ENCODE results near the gene DCTN5. TPM values are rescaled to one million over a fixed set of nuclear protein-coding genes. Genes with fewer than 3 reads are reported as not detected.
A peak's percentile ranks its signal among the peaks of the same experiment; 100 is the strongest.

DCTN5 gene
- total and polyA plus RNA-seq, 12 donors: 7.9 to 67.8 (median 36.1) TPM

DNA sequence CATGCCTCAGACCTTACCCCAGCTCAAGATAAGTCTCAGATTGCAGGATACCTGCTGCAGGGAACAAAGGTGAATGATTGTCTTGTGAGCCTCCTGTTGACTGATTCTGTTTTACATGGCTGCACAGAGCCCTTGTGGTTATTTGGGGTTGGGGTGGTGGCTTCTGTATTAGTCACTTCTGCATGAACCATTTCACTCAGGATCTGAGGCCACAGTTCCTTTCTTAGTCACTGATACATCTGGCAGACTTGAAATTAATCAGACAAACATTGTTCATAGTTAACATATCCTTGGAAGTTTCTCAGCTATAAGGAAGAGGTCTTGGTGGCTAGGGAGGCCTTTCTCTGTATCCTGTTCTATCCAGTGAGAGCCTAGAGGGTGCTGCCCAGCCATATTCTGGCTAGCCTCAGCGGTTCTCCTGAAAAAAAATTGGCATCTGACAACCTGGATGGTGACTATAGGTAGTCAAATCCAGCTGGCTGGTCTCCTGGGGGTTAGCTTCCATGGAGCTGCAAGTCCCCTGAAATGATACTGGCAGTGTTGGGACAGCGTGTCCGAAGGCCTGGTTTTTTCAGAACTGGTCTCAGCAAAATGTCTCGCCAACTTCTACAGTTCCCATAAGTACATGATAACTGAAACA is 29.0 kb downstream of the DCTN5 start:
- 94 to 98% (median 96%) methylated on average over 4 of the region's 4 CpGs for WGBS, 4 donors
- H3K4me3 ChIP-seq: no peak overlapping the region
- H3K4me1 ChIP-seq (replicated peaks in 1 of 2): no peaks in the 10 kb centered on the region
- H3K27me3 ChIP-seq: no peaks in the 10 kb centered on the region
- intact Hi-C loops (cut with DNase I): no loop called here
- H3K27ac ChIP-seq: no peak overlapping the region
- no peaks in the 10 kb centered on the region for H3K9me3 ChIP-seq (replicated peaks in 1 of 3)
- peaks cover 0 to 57% of the 10 kb centered on the region in 2 donors for H3K36me3 ChIP-seq (replicated peaks in 1 of 2)
- DNase-seq: peak in 2 of 7 donors; percentile 19 to 23
- TF ChIP-seq POLR2A (IDR thresholded peaks at IDR 0.05) (no peak), CTCF (IDR thresholded peaks at IDR 0.05) (no peak)

DNA sequence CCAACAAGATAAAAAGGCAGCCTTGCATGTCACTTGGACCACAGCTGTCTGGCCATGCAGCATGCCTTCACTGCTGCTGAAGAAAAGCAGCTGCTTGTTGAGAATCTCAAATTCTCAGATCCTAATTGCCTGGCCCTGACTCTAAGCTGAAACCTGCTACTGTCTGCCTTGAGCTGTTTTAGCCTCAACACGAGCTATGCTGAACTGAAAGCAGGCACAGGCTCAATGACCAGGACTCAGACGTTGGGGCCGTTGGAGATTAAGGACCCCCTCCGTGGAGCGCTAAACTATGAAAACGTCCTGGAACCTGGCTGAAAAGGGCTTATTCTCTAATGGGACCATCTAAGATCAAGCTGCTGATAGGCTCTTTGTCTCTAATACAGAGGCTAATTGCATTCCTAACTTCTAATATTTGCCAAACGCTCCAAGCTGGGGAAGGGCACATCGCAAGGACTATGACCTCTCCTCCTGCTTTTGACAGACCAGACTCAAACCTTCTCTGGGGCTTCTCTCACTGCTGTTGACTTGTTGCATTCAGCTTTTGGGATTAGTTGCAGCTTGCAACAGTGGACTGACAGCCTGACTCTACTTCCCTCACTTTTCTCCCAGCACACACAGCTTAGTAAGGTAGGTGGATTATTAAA is 32.8 kb downstream of the DCTN5 start:
- Histone ChIP-seq H3K4me1 (replicated peaks in 1 of 2) (peaks cover 4 to 8% of the 10 kb centered on the region in 2 donors), H3K36me3 (replicated peaks in 1 of 2) (peaks cover 0 to 18% of the 10 kb centered on the region in 2 donors), H3K27me3 (no peaks in the 10 kb centered on the region), H3K9me3 (replicated peaks in 1 of 3) (no peaks in the 10 kb centered on the region), H3K4me3 (no peak overlapping the region), H3K27ac (no peak overlapping the region)
- no peak for DNase-seq
- no peak for TF ChIP-seq POLR2A (IDR thresholded peaks at IDR 0.05)
- TF ChIP-seq CTCF (IDR thresholded peaks at IDR 0.05): no peak
- intact Hi-C loops (cut with DNase I): no loop called here
- 86 to 91% (median 87%) methylated on average over 8 of the region's 8 CpGs for WGBS, 4 donors

- no peaks in the 10 kb centered on the region for H3K9me3 ChIP-seq (replicated peaks in 1 of 3)
- no peak overlapping the region for H3K27ac ChIP-seq
- 96 to 98% (median 97%) methylated on average over 2 of the region's 2 CpGs for WGBS, 4 donors
- DNase-seq: no peak
- no peaks in the 10 kb centered on the region for H3K27me3 ChIP-seq
- TF ChIP-seq CTCF (IDR thresholded peaks at IDR 0.05) (no peak), POLR2A (IDR thresholded peaks at IDR 0.05) (no peak)
- peaks cover 7 to 10% of the 10 kb centered on the region in 2 donors for H3K4me1 ChIP-seq (replicated peaks in 1 of 2)
- intact Hi-C loops (cut with DNase I): no loop called here
- no peak overlapping the region for H3K4me3 ChIP-seq
- H3K36me3 ChIP-seq (replicated peaks in 1 of 2): peaks cover 0 to 21% of the 10 kb centered on the region in 2 donors
Observed at GRCh38 chr16:23676924-23677480, 35.7 kb downstream of the DCTN5 start.

GRCh38 chr16:23678430-23679273 is 37.4 kb downstream of the DCTN5 start, which contains the start of gene PLK1:
TSS of gene PLK1 (plus strand) at chr16:23678889. CDS start at chr16:23678933, 44 bp downstream.
- TF ChIP-seq CTCF (IDR thresholded peaks at IDR 0.05) (peak in 2 of 6 experiments; percentile 8 to 33), POLR2A (IDR thresholded peaks at IDR 0.05) (no peak)
- H3K4me1 ChIP-seq (replicated peaks in 1 of 2): peaks cover 7 to 10% of the 10 kb centered on the region in 2 donors
- H3K27ac ChIP-seq: no peak within 1 kb of the TSS
- H3K9me3 ChIP-seq (replicated peaks in 1 of 3): no peaks in the 10 kb centered on the region
- H3K4me3 ChIP-seq: peak within 1 kb of the TSS in 2 of 4 donors; percentile 49 to 69
- intact Hi-C loops (cut with DNase I): no loop called here
- DNase-seq: peak; percentile 70 to 83 (median 77)
- no peaks in the 10 kb centered on the region for H3K27me3 ChIP-seq
- H3K36me3 ChIP-seq (replicated peaks in 1 of 2): peaks cover 0 to 21% of the 10 kb centered on the region in 2 donors
- 1 to 5% (median 2%) methylated on average over 10 to 75 of the region's 75 CpGs for WGBS, 4 donors

All from adrenal gland (tissue), 12 donors.